GM19099 (cell line): Measurements from ENCODE around the gene ABHD13.

Source experiments
- POLR2A ChIP-seq: IDR thresholded peaks from 3 replicates; pipeline ENCODE4 v1.6.1; 2011; ENCODE audit warnings: low read depth; ENCODE audit not compliant: insufficient read length; ENCODE audit errors: extremely low read depth

Gene ABHD13

GRCh38 chr13:108272333-108272732 lies 54.1 kb downstream of the ABHD13 start:
- no peak for TF ChIP-seq POLR2A

DNA sequence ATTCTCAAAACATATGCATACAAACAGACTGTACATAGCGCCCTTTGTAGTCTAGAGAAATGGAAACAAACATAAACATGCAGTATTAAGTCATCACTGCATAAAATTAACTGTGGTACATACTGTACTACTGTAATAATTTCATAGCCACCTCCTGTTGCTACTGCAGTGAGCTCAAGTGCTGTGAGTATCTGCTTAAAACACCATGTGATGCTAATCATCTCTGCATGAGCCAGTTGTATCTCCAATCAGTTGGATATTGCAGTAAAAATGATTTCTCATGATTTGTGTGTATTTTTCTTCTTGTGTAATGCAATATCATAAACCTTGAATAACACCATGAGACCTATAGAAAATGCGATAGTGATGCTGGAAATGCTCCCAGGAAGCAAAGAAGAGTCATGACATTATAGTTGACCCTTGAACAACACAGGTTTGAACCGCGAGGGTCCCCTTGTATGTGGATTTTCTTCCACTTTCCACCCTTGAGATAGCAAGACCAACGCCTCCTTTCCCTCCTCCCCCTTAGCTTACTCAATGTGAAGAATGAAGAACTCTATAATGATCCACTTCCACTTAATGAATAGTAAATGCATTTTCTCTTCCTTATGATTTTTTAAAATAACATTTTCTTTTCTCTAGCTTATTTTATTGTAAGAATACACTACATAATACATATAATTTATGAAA lies 55.4 kb downstream of the ABHD13 start:
- no peak for TF ChIP-seq POLR2A

GRCh38 chr13:108274718-108275117 lies 56.5 kb downstream of the ABHD13 start:
- TF ChIP-seq POLR2A = no peak

DNA sequence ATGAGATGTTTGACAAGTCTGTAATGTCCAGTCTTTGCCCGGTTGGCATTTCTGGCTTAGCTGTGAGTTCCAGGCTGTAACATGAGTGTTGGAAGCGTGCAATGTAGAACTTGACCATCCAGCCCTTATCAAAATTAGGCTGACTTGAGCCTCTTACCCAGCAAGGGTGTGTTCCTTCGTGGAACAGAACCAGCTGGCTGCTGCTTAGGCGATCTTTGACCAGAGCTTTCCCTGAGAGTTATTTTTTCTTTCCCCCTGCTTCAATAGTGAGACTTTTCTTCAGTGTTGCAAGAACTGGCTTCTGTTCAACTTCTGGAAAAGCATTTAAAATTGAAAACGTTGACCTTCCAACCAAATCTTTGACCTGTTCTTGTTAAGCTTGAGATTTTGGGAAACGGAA lies 57.9 kb downstream of the ABHD13 start:
- no peak for TF ChIP-seq POLR2A

DNA sequence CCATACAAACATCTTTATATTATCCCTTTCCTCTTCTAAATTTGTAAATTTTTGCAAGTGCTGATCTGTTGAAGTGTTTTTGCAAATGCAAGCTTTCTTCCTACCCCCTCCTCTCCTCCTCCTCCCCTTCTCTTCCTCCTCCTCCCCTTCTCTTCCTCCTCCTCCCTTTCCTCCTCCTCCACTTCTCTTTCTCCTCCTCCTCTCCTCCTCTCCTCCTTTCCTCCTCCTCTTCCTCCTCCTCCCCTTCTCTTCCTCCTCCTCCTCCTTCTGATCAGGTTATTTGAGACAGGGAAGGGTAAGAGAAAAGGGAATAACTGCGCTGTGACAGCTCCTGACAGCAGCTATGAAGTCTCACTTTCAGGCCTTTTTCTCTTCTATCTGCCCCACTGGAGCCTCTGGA lies 60.3 kb downstream of the ABHD13 start:
- no peak for TF ChIP-seq POLR2A

DNA sequence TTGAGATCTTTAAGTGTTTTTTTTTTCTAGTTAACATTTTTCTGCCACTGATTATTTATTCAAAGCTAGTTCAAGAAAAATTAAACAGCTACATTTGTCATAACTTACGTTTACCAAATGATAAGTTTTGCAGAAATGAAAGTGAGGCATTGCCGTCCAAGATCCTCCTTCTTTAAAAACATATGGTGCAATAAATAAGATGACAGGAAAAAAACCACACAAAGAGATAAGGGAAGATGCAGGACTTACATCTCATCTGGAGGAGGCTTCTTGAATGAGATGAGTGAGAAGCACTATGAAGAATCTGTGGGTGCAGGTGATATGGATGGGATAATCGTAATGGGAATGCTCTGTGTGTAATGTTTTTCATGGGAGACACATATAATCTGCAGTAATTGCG lies 63.7 kb downstream of the ABHD13 start:
- TF ChIP-seq POLR2A = no peak

GRCh38 chr13:108283110-108283509 lies 64.9 kb downstream of the ABHD13 start:
- no peak for TF ChIP-seq POLR2A
